Suprapubic skin (tissue), 4 donors: ENCODE data around the gene HSD17B1.

ENCODE experiments used
- EP300 ChIP-seq: sonication (generic); formaldehyde crosslinking; IDR thresholded peaks from one replicate; pipeline ENCODE4 v1.6.1; 2017; ENCODE audit warnings: antibody characterized with exemption
- POLR2A ChIP-seq, 2 donors: fragments of 450-650 bp; IDR thresholded peaks; one replicate each; pipeline ENCODE4 v1.6.1; 2017; ENCODE audit warnings: antibody characterized with exemption in 2 of 2, mild to moderate bottlenecking in 2 of 2, moderate library complexity in 2 of 2
- POLR2AphosphoS5 ChIP-seq, 3 donors: sonication (generic); formaldehyde crosslinking; IDR thresholded peaks; one replicate each; pipeline ENCODE4 v1.6.1; 2017; ENCODE audit warnings: antibody characterized with exemption in 3 of 3
- TF ChIP-seq, protein P1 (sequence below), 2 donors: fragments of 200-600 bp in 1 of 2; fragments of 450-650 bp in 1 of 2; sonication (generic) in 1 of 2; IDR thresholded peaks; one replicate each; pipeline ENCODE4 v1.5.1; 2016 to 2019; ENCODE audit warnings: antibody characterized with exemption in 2 of 2, mild to moderate bottlenecking in 1 of 2, moderate library complexity in 1 of 2

DNA sequence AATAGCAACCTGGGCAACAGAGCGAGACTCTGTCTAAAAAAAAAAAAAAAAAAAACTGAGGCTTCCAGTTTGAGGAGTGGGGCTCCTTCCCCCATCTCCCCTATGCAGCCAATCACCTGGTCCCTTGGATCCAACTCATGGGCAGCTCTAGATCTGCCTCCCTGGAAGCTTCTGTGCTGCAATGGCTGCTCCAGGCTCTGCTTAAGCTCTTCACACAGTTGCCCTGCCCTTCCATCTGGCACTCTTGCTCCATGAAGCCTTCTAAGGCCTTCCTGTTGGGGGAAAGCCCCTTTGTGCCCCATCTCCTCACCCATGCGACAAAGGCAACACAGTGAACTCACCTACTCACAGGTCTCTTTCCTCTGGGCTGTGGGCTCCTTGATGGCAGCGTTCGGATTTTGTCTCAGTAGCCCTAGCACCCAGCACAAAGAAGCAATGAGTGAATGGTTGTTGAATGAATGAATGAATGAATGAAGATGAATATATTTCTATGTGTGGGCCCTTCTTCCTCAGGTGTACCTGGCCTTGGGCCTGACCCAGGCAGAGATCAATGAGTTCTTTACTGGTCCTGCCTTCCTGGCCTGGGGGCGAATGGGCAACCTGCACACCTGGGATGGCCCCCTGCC lies 14.8 kb upstream of the HSD17B1 start:
- TF ChIP-seq, protein P1, sequence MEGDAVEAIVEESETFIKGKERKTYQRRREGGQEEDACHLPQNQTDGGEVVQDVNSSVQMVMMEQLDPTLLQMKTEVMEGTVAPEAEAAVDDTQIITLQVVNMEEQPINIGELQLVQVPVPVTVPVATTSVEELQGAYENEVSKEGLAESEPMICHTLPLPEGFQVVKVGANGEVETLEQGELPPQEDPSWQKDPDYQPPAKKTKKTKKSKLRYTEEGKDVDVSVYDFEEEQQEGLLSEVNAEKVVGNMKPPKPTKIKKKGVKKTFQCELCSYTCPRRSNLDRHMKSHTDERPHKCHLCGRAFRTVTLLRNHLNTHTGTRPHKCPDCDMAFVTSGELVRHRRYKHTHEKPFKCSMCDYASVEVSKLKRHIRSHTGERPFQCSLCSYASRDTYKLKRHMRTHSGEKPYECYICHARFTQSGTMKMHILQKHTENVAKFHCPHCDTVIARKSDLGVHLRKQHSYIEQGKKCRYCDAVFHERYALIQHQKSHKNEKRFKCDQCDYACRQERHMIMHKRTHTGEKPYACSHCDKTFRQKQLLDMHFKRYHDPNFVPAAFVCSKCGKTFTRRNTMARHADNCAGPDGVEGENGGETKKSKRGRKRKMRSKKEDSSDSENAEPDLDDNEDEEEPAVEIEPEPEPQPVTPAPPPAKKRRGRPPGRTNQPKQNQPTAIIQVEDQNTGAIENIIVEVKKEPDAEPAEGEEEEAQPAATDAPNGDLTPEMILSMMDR (IDR thresholded peaks at IDR 0.05) = no peak
- no peak for TF ChIP-seq POLR2A (IDR thresholded peaks at IDR 0.05)
- TF ChIP-seq POLR2AphosphoS5 (IDR thresholded peaks at IDR 0.05) = no peak
- TF ChIP-seq EP300 = no peak
